ENCODE data around the gene KAT6B. TPM values are rescaled to one million over a fixed set of nuclear protein-coding genes. Genes with fewer than 3 reads are reported as not detected.

The KAT6B gene
- total and polyA plus RNA-seq, 7 donors = 5.8 to 77.0 (median 49.9) TPM

GRCh38 chr10:74991435-74991834 is 165.0 kb downstream of the KAT6B start:
- H3K4me1 ChIP-seq = peaks cover 0 to 29% (median 27%) of the 10 kb centered on the region in 4 donors
- H3K27ac ChIP-seq = no peak overlapping the region
- H3K36me3 ChIP-seq = peaks cover 0 to 31% (median 0%) of the 10 kb centered on the region in 4 donors
- no peaks in the 10 kb centered on the region for H3K9me3 ChIP-seq
- no peaks in the 10 kb centered on the region for H3K27me3 ChIP-seq
- no peak for DNase-seq
- TF ChIP-seq POLR2A (IDR thresholded peaks at IDR 0.05) (no peak), POLR2AphosphoS5 (IDR thresholded peaks at IDR 0.05) (no peak), EP300 (IDR thresholded peaks at IDR 0.05) (no peak)
- TF ChIP-seq, protein P1, sequence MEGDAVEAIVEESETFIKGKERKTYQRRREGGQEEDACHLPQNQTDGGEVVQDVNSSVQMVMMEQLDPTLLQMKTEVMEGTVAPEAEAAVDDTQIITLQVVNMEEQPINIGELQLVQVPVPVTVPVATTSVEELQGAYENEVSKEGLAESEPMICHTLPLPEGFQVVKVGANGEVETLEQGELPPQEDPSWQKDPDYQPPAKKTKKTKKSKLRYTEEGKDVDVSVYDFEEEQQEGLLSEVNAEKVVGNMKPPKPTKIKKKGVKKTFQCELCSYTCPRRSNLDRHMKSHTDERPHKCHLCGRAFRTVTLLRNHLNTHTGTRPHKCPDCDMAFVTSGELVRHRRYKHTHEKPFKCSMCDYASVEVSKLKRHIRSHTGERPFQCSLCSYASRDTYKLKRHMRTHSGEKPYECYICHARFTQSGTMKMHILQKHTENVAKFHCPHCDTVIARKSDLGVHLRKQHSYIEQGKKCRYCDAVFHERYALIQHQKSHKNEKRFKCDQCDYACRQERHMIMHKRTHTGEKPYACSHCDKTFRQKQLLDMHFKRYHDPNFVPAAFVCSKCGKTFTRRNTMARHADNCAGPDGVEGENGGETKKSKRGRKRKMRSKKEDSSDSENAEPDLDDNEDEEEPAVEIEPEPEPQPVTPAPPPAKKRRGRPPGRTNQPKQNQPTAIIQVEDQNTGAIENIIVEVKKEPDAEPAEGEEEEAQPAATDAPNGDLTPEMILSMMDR (IDR thresholded peaks at IDR 0.05) = no peak
- H3K4me3 ChIP-seq = no peak overlapping the region
- intact Hi-C loops (cut with DNase I) = no loop called here

DNA sequence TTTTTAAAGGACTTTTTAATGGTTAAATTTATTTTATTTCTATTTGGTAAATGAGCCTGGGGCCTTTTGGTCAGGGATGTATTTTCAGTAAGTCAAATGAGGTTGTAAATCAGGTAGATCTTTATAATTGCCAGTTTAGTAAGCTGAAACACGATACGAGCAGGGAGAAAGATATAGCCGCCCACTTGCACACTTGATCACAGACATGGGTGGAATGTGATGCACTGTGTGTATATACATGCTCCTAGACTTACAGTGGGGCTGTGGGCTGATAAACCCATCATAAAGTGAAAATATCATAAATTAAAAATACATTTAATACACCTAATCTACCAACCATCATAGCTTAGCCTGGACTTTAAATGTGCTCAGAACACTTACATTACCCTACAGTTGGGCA is 165.7 kb downstream of the KAT6B start:
- Histone ChIP-seq H3K36me3 (peaks cover 0 to 31% (median 0%) of the 10 kb centered on the region in 4 donors), H3K27me3 (no peaks in the 10 kb centered on the region), H3K4me3 (no peak overlapping the region), H3K9me3 (no peaks in the 10 kb centered on the region), H3K27ac (no peak overlapping the region), H3K4me1 (peaks cover 0 to 26% (median 25%) of the 10 kb centered on the region in 4 donors)
- DNase-seq = no peak
- TF ChIP-seq, protein P1 (IDR thresholded peaks at IDR 0.05) = no peak
- TF ChIP-seq EP300 (IDR thresholded peaks at IDR 0.05) = no peak
- TF ChIP-seq POLR2AphosphoS5 (IDR thresholded peaks at IDR 0.05) = no peak
- no peak for TF ChIP-seq POLR2A (IDR thresholded peaks at IDR 0.05)
- 97% methylated on average over 3 of the region's 3 CpGs for WGBS, 2 donors
- intact Hi-C loops (cut with DNase I) = no loop called here

- peaks cover 0 to 42% (median 1%) of the 10 kb centered on the region in 4 donors for H3K36me3 ChIP-seq
- intact Hi-C loops (cut with DNase I) = no loop called here
- 95 to 99% methylated on average over 3 of the region's 3 CpGs for WGBS, 2 donors
Observed at GRCh38 chr10:74993649-74994048, 167.2 kb downstream of the KAT6B start.

GRCh38 chr10:74994854-74995253 is 168.5 kb downstream of the KAT6B start:
- DNase-seq = no peak
- 78 to 85% methylated on average over 3 of the region's 3 CpGs for WGBS, 2 donors
- H3K9me3 ChIP-seq = no peaks in the 10 kb centered on the region
- H3K4me1 ChIP-seq = no peaks in the 10 kb centered on the region
- no peaks in the 10 kb centered on the region for H3K27me3 ChIP-seq
- no peak overlapping the region for H3K27ac ChIP-seq
- H3K36me3 ChIP-seq = peaks cover 0 to 51% (median 3%) of the 10 kb centered on the region in 4 donors
- TF ChIP-seq POLR2AphosphoS5 (IDR thresholded peaks at IDR 0.05) = no peak
- TF ChIP-seq, protein P1 (IDR thresholded peaks at IDR 0.05) = no peak
- no peak for TF ChIP-seq EP300 (IDR thresholded peaks at IDR 0.05)
- TF ChIP-seq POLR2A (IDR thresholded peaks at IDR 0.05) = no peak
- intact Hi-C loops (cut with DNase I) = no loop called here
- H3K4me3 ChIP-seq = no peak overlapping the region

More at GRCh38 chr10:74993649-74994048, 167.2 kb downstream of the KAT6B start:
- TF ChIP-seq POLR2AphosphoS5 (IDR thresholded peaks at IDR 0.05) (no peak), EP300 (IDR thresholded peaks at IDR 0.05) (no peak), POLR2A (IDR thresholded peaks at IDR 0.05) (no peak)
- H3K4me1 ChIP-seq = peaks cover 0 to 10% (median 9%) of the 10 kb centered on the region in 4 donors
- no peaks in the 10 kb centered on the region for H3K9me3 ChIP-seq
- DNase-seq = no peak
- no peak overlapping the region for H3K4me3 ChIP-seq
- no peaks in the 10 kb centered on the region for H3K27me3 ChIP-seq
- no peak overlapping the region for H3K27ac ChIP-seq

GRCh38 chr10:74995806-74996205 is 169.4 kb downstream of the KAT6B start:
- Histone ChIP-seq H3K36me3 (peaks cover 0 to 51% (median 3%) of the 10 kb centered on the region in 4 donors), H3K4me1 (no peaks in the 10 kb centered on the region), H3K27me3 (no peaks in the 10 kb centered on the region), H3K27ac (no peak overlapping the region), H3K4me3 (no peak overlapping the region), H3K9me3 (no peaks in the 10 kb centered on the region)
- 95 to 96% methylated on average over 4 of the region's 4 CpGs for WGBS, 2 donors
- no peak for DNase-seq
- intact Hi-C loops (cut with DNase I) = no loop called here
- TF ChIP-seq, protein P1 (IDR thresholded peaks at IDR 0.05) = no peak
- TF ChIP-seq EP300 (IDR thresholded peaks at IDR 0.05) (no peak), POLR2AphosphoS5 (IDR thresholded peaks at IDR 0.05) (no peak), POLR2A (IDR thresholded peaks at IDR 0.05) (no peak)

All from sigmoid colon (tissue), 7 donors.